ENCODE results near the gene POLG. TPM values are rescaled to one million over a fixed set of nuclear protein-coding genes. Genes with fewer than 3 reads are reported as not detected.
A peak's percentile ranks its signal among the peaks of the same experiment; 100 is the strongest.

The POLG gene
- total and polyA plus RNA-seq, 7 experiments from 2014 or later: 24.0 to 136 (median 128) TPM

- Mint-ChIP-seq H3K27ac (no peak overlapping the region), H3K36me3 (no peaks in the 10 kb centered on the region), H3K27me3 (peaks cover 49 to 81% (median 73%) of the 10 kb centered on the region in 5 donors), H3K9me3 (peaks cover 0 to 5% (median 0%) of the 10 kb centered on the region in 11 donors), H3K4me3 (no peak overlapping the region), H3K4me1 (peaks cover 0 to 20% (median 9%) of the 10 kb centered on the region in 7 donors)
- POLR2A ChIA-PET: no interaction called here
- Histone ChIP-seq H3K27me3 (ENCODE audit: control insufficient read depth in 2 of 2, insufficient read depth in 2 of 2, low read length in 2 of 2) (peaks cover 8 to 24% of the 10 kb centered on the region in 2 donors), H3K27ac (ENCODE audit: low read depth, low read length) (no peak overlapping the region), H3K9me3 (ENCODE audit: control insufficient read depth in 2 of 3, low read length in 3 of 3) (no peaks in the 10 kb centered on the region), H3K4me3 (ENCODE audit: low read length) (no peak overlapping the region), H3K36me3 (ENCODE audit: control insufficient read depth in 2 of 3, insufficient read depth in 3 of 3, low read length in 3 of 3) (no peaks in the 10 kb centered on the region), H3K4me1 (ENCODE audit: control insufficient read depth in 2 of 2, insufficient read depth in 2 of 2, low read length in 2 of 2) (peaks cover 4 to 6% of the 10 kb centered on the region in 2 donors)
- intact Hi-C loops (cut with micrococcal nuclease): no loop called here
- DNase-seq (no peak), ATAC-seq (no peak)
- CTCF ChIA-PET: interaction anchor here (5.2 kb wide), 1 partner anchor 73 kb away, joined by 57 read pairs; no protein-coding TSS in a partner anchor
Measured at GRCh38 chr15:89356634-89357298, 22.1 kb upstream of the POLG start.

- intact Hi-C loops (cut with micrococcal nuclease): no loop called here
- peaks cover 1% of the 10 kb centered on the region in 2 donors for H3K4me1 ChIP-seq (ENCODE audit: control insufficient read depth in 2 of 2, insufficient read depth in 2 of 2, low read length in 2 of 2)
- POLR2A ChIA-PET: no interaction called here
- H3K27ac ChIP-seq (ENCODE audit: low read depth, low read length): no peak overlapping the region
- H3K27ac Mint-ChIP-seq: no peak overlapping the region
- H3K4me1 Mint-ChIP-seq: peaks cover 0 to 7% (median 0%) of the 10 kb centered on the region in 7 donors
- peaks cover 3 to 7% of the 10 kb centered on the region in 2 donors for H3K27me3 ChIP-seq (ENCODE audit: control insufficient read depth in 2 of 2, insufficient read depth in 2 of 2, low read length in 2 of 2)
- no peaks in the 10 kb centered on the region for H3K36me3 Mint-ChIP-seq
- H3K9me3 Mint-ChIP-seq: no peaks in the 10 kb centered on the region
- H3K36me3 ChIP-seq (ENCODE audit: control insufficient read depth in 2 of 3, insufficient read depth in 3 of 3, low read length in 3 of 3): no peaks in the 10 kb centered on the region
- ATAC-seq (no peak), DNase-seq (no peak)
- no peaks in the 10 kb centered on the region for H3K9me3 ChIP-seq (ENCODE audit: control insufficient read depth in 2 of 3, low read length in 3 of 3)
- H3K4me3 Mint-ChIP-seq: no peak overlapping the region
- CTCF ChIA-PET: interaction anchor here (0.8 kb wide), 1 partner anchor 10 kb away, joined by 3 read pairs; no protein-coding TSS in a partner anchor
- no peak overlapping the region for H3K4me3 ChIP-seq (ENCODE audit: low read length)
- peaks cover 28 to 59% (median 55%) of the 10 kb centered on the region in 5 donors for H3K27me3 Mint-ChIP-seq
Measured at GRCh38 chr15:89353991-89354390, 19.4 kb upstream of the POLG start.

- ChIA-PET POLR2A (interaction anchor here (0.7 kb wide), 1 partner anchor 21 kb away, joined by 3 read pairs; no protein-coding TSS in a partner anchor), CTCF (no interaction called here)
- H3K27me3 ChIP-seq (ENCODE audit: control insufficient read depth in 2 of 2, insufficient read depth in 2 of 2, low read length in 2 of 2): peaks cover 3 to 8% of the 10 kb centered on the region in 2 donors
- Mint-ChIP-seq H3K27ac (no peak overlapping the region), H3K27me3 (peaks cover 24 to 56% (median 46%) of the 10 kb centered on the region in 5 donors), H3K36me3 (no peaks in the 10 kb centered on the region), H3K4me1 (peaks cover 0 to 3% (median 0%) of the 10 kb centered on the region in 7 donors), H3K4me3 (no peak overlapping the region), H3K9me3 (no peaks in the 10 kb centered on the region)
- H3K4me1 ChIP-seq (ENCODE audit: control insufficient read depth in 2 of 2, insufficient read depth in 2 of 2, low read length in 2 of 2): no peaks in the 10 kb centered on the region
- H3K4me3 ChIP-seq (ENCODE audit: low read length): no peak overlapping the region
- ATAC-seq: peak; percentile 18
- DNase-seq: no peak
- intact Hi-C loops (cut with micrococcal nuclease): no loop called here
- H3K9me3 ChIP-seq (ENCODE audit: control insufficient read depth in 2 of 3, low read length in 3 of 3): no peaks in the 10 kb centered on the region
- H3K27ac ChIP-seq (ENCODE audit: low read depth, low read length): no peak overlapping the region
- no peaks in the 10 kb centered on the region for H3K36me3 ChIP-seq (ENCODE audit: control insufficient read depth in 2 of 3, insufficient read depth in 3 of 3, low read length in 3 of 3)
Measured at GRCh38 chr15:89352476-89352875, 17.9 kb upstream of the POLG start.

- H3K27ac ChIP-seq (ENCODE audit: low read depth, low read length): no peak overlapping the region
- ATAC-seq: no peak
- intact Hi-C loops (cut with micrococcal nuclease): no loop called here
- peaks cover 0 to 6% of the 10 kb centered on the region in 2 donors for H3K27me3 ChIP-seq (ENCODE audit: control insufficient read depth in 2 of 2, insufficient read depth in 2 of 2, low read length in 2 of 2)
- H3K27me3 Mint-ChIP-seq: peaks cover 5 to 35% (median 21%) of the 10 kb centered on the region in 5 donors
- no peaks in the 10 kb centered on the region for H3K9me3 ChIP-seq (ENCODE audit: control insufficient read depth in 2 of 3, low read length in 3 of 3)
- H3K9me3 Mint-ChIP-seq: peaks cover 0 to 3% (median 0%) of the 10 kb centered on the region in 11 donors
- no peak overlapping the region for H3K4me3 ChIP-seq (ENCODE audit: low read length)
- ChIA-PET CTCF (no interaction called here), POLR2A (no interaction called here)
- peaks cover 0 to 3% (median 0%) of the 10 kb centered on the region in 5 donors for H3K36me3 Mint-ChIP-seq
- DNase-seq: no peak
- H3K27ac Mint-ChIP-seq: no peak overlapping the region
- peaks cover 0 to 6% (median 0%) of the 10 kb centered on the region in 7 donors for H3K4me1 Mint-ChIP-seq
- no peaks in the 10 kb centered on the region for H3K4me1 ChIP-seq (ENCODE audit: control insufficient read depth in 2 of 2, insufficient read depth in 2 of 2, low read length in 2 of 2)
- no peaks in the 10 kb centered on the region for H3K36me3 ChIP-seq (ENCODE audit: control insufficient read depth in 2 of 3, insufficient read depth in 3 of 3, low read length in 3 of 3)
- no peak overlapping the region for H3K4me3 Mint-ChIP-seq
Measured at GRCh38 chr15:89349206-89349558, 14.6 kb upstream of the POLG start.

- H3K4me1 Mint-ChIP-seq: peaks cover 0 to 4% (median 0%) of the 10 kb centered on the region in 7 donors
- POLR2A ChIA-PET: no interaction called here
- peaks cover 0 to 3% (median 0%) of the 10 kb centered on the region in 11 donors for H3K9me3 Mint-ChIP-seq
- intact Hi-C loops (cut with micrococcal nuclease): no loop called here
- no peaks in the 10 kb centered on the region for H3K4me1 ChIP-seq (ENCODE audit: control insufficient read depth in 2 of 2, insufficient read depth in 2 of 2, low read length in 2 of 2)
- ATAC-seq (no peak), DNase-seq (no peak)
- H3K27me3 Mint-ChIP-seq: peaks cover 5 to 20% (median 11%) of the 10 kb centered on the region in 5 donors
- peaks cover 0 to 6% of the 10 kb centered on the region in 2 donors for H3K27me3 ChIP-seq (ENCODE audit: control insufficient read depth in 2 of 2, insufficient read depth in 2 of 2, low read length in 2 of 2)
- no peak overlapping the region for H3K27ac ChIP-seq (ENCODE audit: low read depth, low read length)
- no peak overlapping the region for H3K27ac Mint-ChIP-seq
- no peak overlapping the region for H3K4me3 Mint-ChIP-seq
- H3K36me3 ChIP-seq (ENCODE audit: control insufficient read depth in 2 of 3, insufficient read depth in 3 of 3, low read length in 3 of 3): no peaks in the 10 kb centered on the region
- H3K9me3 ChIP-seq (ENCODE audit: control insufficient read depth in 2 of 3, low read length in 3 of 3): no peaks in the 10 kb centered on the region
- CTCF ChIA-PET: interaction anchor here (1.3 kb wide), 1 partner anchor 12 kb away, joined by 3 read pairs; no protein-coding TSS in a partner anchor
- no peak overlapping the region for H3K4me3 ChIP-seq (ENCODE audit: low read length)
- peaks cover 0 to 3% (median 0%) of the 10 kb centered on the region in 5 donors for H3K36me3 Mint-ChIP-seq
Measured at GRCh38 chr15:89346516-89347231, 12.1 kb upstream of the POLG start.

- no peak for ATAC-seq
- Mint-ChIP-seq H3K4me3 (no peak overlapping the region), H3K36me3 (peaks cover 0 to 3% (median 0%) of the 10 kb centered on the region in 5 donors), H3K9me3 (peaks cover 0 to 3% (median 0%) of the 10 kb centered on the region in 11 donors), H3K27ac (no peak overlapping the region), H3K27me3 (peaks cover 4 to 25% (median 9%) of the 10 kb centered on the region in 5 donors), H3K4me1 (peaks cover 0 to 4% (median 0%) of the 10 kb centered on the region in 7 donors)
- intact Hi-C loops (cut with micrococcal nuclease): no loop called here
- H3K4me1 ChIP-seq (ENCODE audit: control insufficient read depth in 2 of 2, insufficient read depth in 2 of 2, low read length in 2 of 2): no peaks in the 10 kb centered on the region
- H3K4me3 ChIP-seq (ENCODE audit: low read length): no peak overlapping the region
- peaks cover 0 to 6% of the 10 kb centered on the region in 2 donors for H3K27me3 ChIP-seq (ENCODE audit: control insufficient read depth in 2 of 2, insufficient read depth in 2 of 2, low read length in 2 of 2)
- POLR2A ChIA-PET: no interaction called here
- no peaks in the 10 kb centered on the region for H3K36me3 ChIP-seq (ENCODE audit: control insufficient read depth in 2 of 3, insufficient read depth in 3 of 3, low read length in 3 of 3)
- no peak overlapping the region for H3K27ac ChIP-seq (ENCODE audit: low read depth, low read length)
- no peak for DNase-seq
- H3K9me3 ChIP-seq (ENCODE audit: control insufficient read depth in 2 of 3, low read length in 3 of 3): no peaks in the 10 kb centered on the region
- CTCF ChIA-PET: interaction anchor here (0.6 to 1.8 kb wide), 2 partner anchors 13 to 157 kb away, joined by 3 to 5 read pairs; no protein-coding TSS in a partner anchor
Measured at GRCh38 chr15:89345248-89345647, 10.6 kb upstream of the POLG start.
